ENCODE measurements around the gene UBE2G2. TPM values are rescaled to one million over a fixed set of nuclear protein-coding genes. Genes with fewer than 3 reads are reported as not detected.

Gene UBE2G2
- total RNA-seq, 6 experiments from 2014 or later: 53.5 to 73.3 (median 61.0) TPM

- no peaks in the 10 kb centered on the region for H3K36me3 Mint-ChIP-seq (ENCODE audit: low read depth)
- no peak overlapping the region for H3K27ac Mint-ChIP-seq
- H3K4me1 Mint-ChIP-seq (ENCODE audit: low read depth): peaks cover 2% of the 10 kb centered on the region
- no peaks in the 10 kb centered on the region for H3K9me3 Mint-ChIP-seq
- TF ChIP-seq CTCF (IDR thresholded peaks at IDR 0.05): no peak
- DNase-seq: no peak
- peaks cover 28% of the 10 kb centered on the region for H3K27me3 Mint-ChIP-seq (ENCODE audit: insufficient read depth)
- no peak overlapping the region for H3K4me3 Mint-ChIP-seq
Measured at GRCh38 chr21:44760376-44760775, 41.2 kb downstream of the UBE2G2 start.

- H3K27me3 Mint-ChIP-seq (ENCODE audit: insufficient read depth): peaks cover 28% of the 10 kb centered on the region
- no peak overlapping the region for H3K4me3 Mint-ChIP-seq
- H3K4me1 Mint-ChIP-seq (ENCODE audit: low read depth): no peaks in the 10 kb centered on the region
- 0 out of 2 replicates have a peak, but pooled peaks cover 3% of the 10 kb centered on the region for H3K36me3 Mint-ChIP-seq (ENCODE audit: low read depth)
- DNase-seq: no peak
- H3K27ac Mint-ChIP-seq: no peak overlapping the region
- TF ChIP-seq CTCF (IDR thresholded peaks at IDR 0.05): no peak
- peaks cover 3% of the 10 kb centered on the region; the same call in 1 of the 2 replicates for H3K9me3 Mint-ChIP-seq
Measured at GRCh38 chr21:44759628-44760285, 41.9 kb downstream of the UBE2G2 start.

GRCh38 chr21:44758781-44759627, 42.6 kb downstream of the UBE2G2 start:
- DNase-seq: no peak
- Mint-ChIP-seq H3K4me1 (ENCODE audit: low read depth) (no peaks in the 10 kb centered on the region), H3K27me3 (ENCODE audit: insufficient read depth) (peaks cover 28% of the 10 kb centered on the region), H3K36me3 (ENCODE audit: low read depth) (0 out of 2 replicates have a peak, but pooled peaks cover 5% of the 10 kb centered on the region), H3K27ac (no peak overlapping the region), H3K9me3 (peaks cover 6% of the 10 kb centered on the region; the same call in 1 of the 2 replicates), H3K4me3 (no peak overlapping the region)
- TF ChIP-seq CTCF (IDR thresholded peaks at IDR 0.05): no peak

- peaks cover 10% of the 10 kb centered on the region; the same call in 1 of the 2 replicates for H3K9me3 Mint-ChIP-seq
- no peaks in the 10 kb centered on the region; the same call in 1 of the 2 replicates for H3K4me1 Mint-ChIP-seq (ENCODE audit: low read depth)
- no peak overlapping the region for H3K4me3 Mint-ChIP-seq
- 0 out of 2 replicates have a peak, but pooled peaks cover 5% of the 10 kb centered on the region for H3K36me3 Mint-ChIP-seq (ENCODE audit: low read depth)
- no peak for DNase-seq
- TF ChIP-seq CTCF (IDR thresholded peaks at IDR 0.05): no peak
- H3K27me3 Mint-ChIP-seq (ENCODE audit: insufficient read depth): peaks cover 34% of the 10 kb centered on the region
- no peak overlapping the region for H3K27ac Mint-ChIP-seq
Measured at GRCh38 chr21:44758141-44758561, 43.5 kb downstream of the UBE2G2 start.

GRCh38 chr21:44757731-44758130, 43.9 kb downstream of the UBE2G2 start:
- Mint-ChIP-seq H3K4me3 (no peak overlapping the region), H3K27me3 (ENCODE audit: insufficient read depth) (peaks cover 38% of the 10 kb centered on the region), H3K4me1 (ENCODE audit: low read depth) (peaks cover 4% of the 10 kb centered on the region; the same call in 1 of the 2 replicates), H3K9me3 (peaks cover 10% of the 10 kb centered on the region; the same call in 1 of the 2 replicates), H3K36me3 (ENCODE audit: low read depth) (0 out of 2 replicates have a peak, but pooled peaks cover 5% of the 10 kb centered on the region), H3K27ac (no peak overlapping the region)
- no peak for TF ChIP-seq CTCF (IDR thresholded peaks at IDR 0.05)
- no peak for DNase-seq

Data from HFFc6 (cell line).